ENCODE data around the gene KIF6. TPM values are rescaled to one million over a fixed set of nuclear protein-coding genes. Genes with fewer than 3 reads are reported as not detected.

KIF6 gene
- polyA plus RNA-seq, 3 donors, result not detected

GRCh38 chr6:39347906-39348585 lies 377.2 kb downstream of the KIF6 start:
- Histone ChIP-seq H3K36me3 (replicated peaks in 1 of 2; ENCODE audit: control insufficient read depth in 1 of 2, insufficient read depth in 2 of 2, low read length in 2 of 2) (no peaks in the 10 kb centered on the region), H3K4me1 (ENCODE audit: control insufficient read depth in 1 of 2, insufficient read depth in 2 of 2, low read length in 2 of 2) (peaks cover 0 to 4% of the 10 kb centered on the region in 2 donors), H3K4me2 (replicated peaks; ENCODE audit: extremely low read depth, low read length, poor library complexity, severe bottlenecking) (no peak overlapping the region), H3K9me3 (replicated peaks in 1 of 2; ENCODE audit: control insufficient read depth in 1 of 2, insufficient read depth in 1 of 2, low read length in 2 of 2) (no peaks in the 10 kb centered on the region), H2AFZ (ENCODE audit: insufficient read depth, low read depth, low read length, poor library complexity, severe bottlenecking) (no peak overlapping the region), H3K4me3 (replicated peaks in 1 of 3; ENCODE audit: low read depth in 2 of 3, low read length in 3 of 3) (no peak overlapping the region), H3K27ac (ENCODE audit: low read depth in 1 of 2, low read length in 2 of 2) (no peak overlapping the region), H3K9ac (ENCODE audit: insufficient read depth, low read length, poor library complexity, severe bottlenecking) (no peak overlapping the region), H3K79me2 (ENCODE audit: insufficient read depth, low read length) (no peaks in the 10 kb centered on the region), H4K20me1 (ENCODE audit: insufficient read depth, low read length) (no peaks in the 10 kb centered on the region), H3K27me3 (ENCODE audit: control insufficient read depth in 2 of 2, insufficient read depth in 2 of 2, low read length in 2 of 2) (no peaks in the 10 kb centered on the region)
- WGBS (ENCODE audit: insufficient coverage), result 35% methylated on average over 7 of the region's 9 CpGs
- Mint-ChIP-seq H3K9me3 (peaks cover 0 to 3% (median 0%) of the 10 kb centered on the region in 7 donors), H3K27ac (no peak overlapping the region), H3K4me1 (peaks cover 8% of the 10 kb centered on the region), H3K27me3 (ENCODE audit: low read depth in 3 of 3) (peaks cover 2 to 6% (median 4%) of the 10 kb centered on the region in 3 donors), H3K36me3 (no peaks in the 10 kb centered on the region), H3K4me3 (no peak overlapping the region)
- intact Hi-C loops (cut with micrococcal nuclease), result loop anchor here in 1 of 2 donors (5.0 kb wide), 1 partner anchor 959 kb away; no protein-coding TSS in a partner anchor
- peak; percentile 21 to 49 (median 48) for DNase-seq
- TF ChIP-seq, protein P1, sequence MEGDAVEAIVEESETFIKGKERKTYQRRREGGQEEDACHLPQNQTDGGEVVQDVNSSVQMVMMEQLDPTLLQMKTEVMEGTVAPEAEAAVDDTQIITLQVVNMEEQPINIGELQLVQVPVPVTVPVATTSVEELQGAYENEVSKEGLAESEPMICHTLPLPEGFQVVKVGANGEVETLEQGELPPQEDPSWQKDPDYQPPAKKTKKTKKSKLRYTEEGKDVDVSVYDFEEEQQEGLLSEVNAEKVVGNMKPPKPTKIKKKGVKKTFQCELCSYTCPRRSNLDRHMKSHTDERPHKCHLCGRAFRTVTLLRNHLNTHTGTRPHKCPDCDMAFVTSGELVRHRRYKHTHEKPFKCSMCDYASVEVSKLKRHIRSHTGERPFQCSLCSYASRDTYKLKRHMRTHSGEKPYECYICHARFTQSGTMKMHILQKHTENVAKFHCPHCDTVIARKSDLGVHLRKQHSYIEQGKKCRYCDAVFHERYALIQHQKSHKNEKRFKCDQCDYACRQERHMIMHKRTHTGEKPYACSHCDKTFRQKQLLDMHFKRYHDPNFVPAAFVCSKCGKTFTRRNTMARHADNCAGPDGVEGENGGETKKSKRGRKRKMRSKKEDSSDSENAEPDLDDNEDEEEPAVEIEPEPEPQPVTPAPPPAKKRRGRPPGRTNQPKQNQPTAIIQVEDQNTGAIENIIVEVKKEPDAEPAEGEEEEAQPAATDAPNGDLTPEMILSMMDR (IDR thresholded peaks at IDR 0.05), result peak; percentile 93

DNA sequence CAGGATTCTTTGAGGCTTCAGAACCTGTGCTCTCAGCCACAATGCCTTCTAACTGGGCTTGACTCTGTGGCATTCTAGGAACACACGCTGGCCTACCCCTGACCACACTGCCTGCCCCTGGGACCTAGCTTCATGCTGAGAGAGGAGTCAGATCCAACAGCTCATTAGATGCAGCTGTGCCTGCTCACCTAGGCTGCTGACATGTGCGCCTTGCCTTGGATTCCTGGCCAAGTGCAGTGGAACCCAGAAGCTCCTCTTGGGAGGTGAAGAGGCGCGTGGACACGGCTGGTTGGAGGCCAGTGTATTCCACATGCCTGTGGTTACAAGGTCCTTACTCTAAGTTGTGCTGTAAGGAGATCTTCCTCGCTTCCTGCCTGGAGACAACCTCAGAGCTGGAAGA lies 378.0 kb downstream of the KIF6 start:
- Mint-ChIP-seq H3K9me3 (peaks cover 0 to 3% (median 0%) of the 10 kb centered on the region in 7 donors), H3K4me3 (no peak overlapping the region), H3K27me3 (ENCODE audit: low read depth in 3 of 3) (peaks cover 2 to 6% (median 4%) of the 10 kb centered on the region in 3 donors), H3K36me3 (no peaks in the 10 kb centered on the region), H3K4me1 (peaks cover 13% of the 10 kb centered on the region), H3K27ac (peak overlapping the region in 1 of 7 donors; percentile 20)
- H2AFZ ChIP-seq (ENCODE audit: insufficient read depth, low read depth, low read length, poor library complexity, severe bottlenecking), result no peak overlapping the region
- H3K27me3 ChIP-seq (ENCODE audit: control insufficient read depth in 2 of 2, insufficient read depth in 2 of 2, low read length in 2 of 2), result no peaks in the 10 kb centered on the region
- H3K27ac ChIP-seq (ENCODE audit: low read depth in 1 of 2, low read length in 2 of 2), result no peak overlapping the region
- H4K20me1 ChIP-seq (ENCODE audit: insufficient read depth, low read length), result no peaks in the 10 kb centered on the region
- H3K4me1 ChIP-seq (ENCODE audit: control insufficient read depth in 1 of 2, insufficient read depth in 2 of 2, low read length in 2 of 2), result peaks cover 4 to 12% of the 10 kb centered on the region in 2 donors
- no peak for DNase-seq
- H3K4me2 ChIP-seq (replicated peaks; ENCODE audit: extremely low read depth, low read length, poor library complexity, severe bottlenecking), result no peak overlapping the region
- 92% methylated on average over 2 of the region's 6 CpGs for WGBS (ENCODE audit: insufficient coverage)
- no peaks in the 10 kb centered on the region for H3K36me3 ChIP-seq (replicated peaks in 1 of 2; ENCODE audit: control insufficient read depth in 1 of 2, insufficient read depth in 2 of 2, low read length in 2 of 2)
- no peak overlapping the region for H3K4me3 ChIP-seq (replicated peaks in 1 of 3; ENCODE audit: low read depth in 2 of 3, low read length in 3 of 3)
- H3K9me3 ChIP-seq (replicated peaks in 1 of 2; ENCODE audit: control insufficient read depth in 1 of 2, insufficient read depth in 1 of 2, low read length in 2 of 2), result no peaks in the 10 kb centered on the region
- no peaks in the 10 kb centered on the region for H3K79me2 ChIP-seq (ENCODE audit: insufficient read depth, low read length)
- TF ChIP-seq, protein P1 (IDR thresholded peaks at IDR 0.05), result no peak
- H3K9ac ChIP-seq (ENCODE audit: insufficient read depth, low read length, poor library complexity, severe bottlenecking), result no peak overlapping the region
- intact Hi-C loops (cut with micrococcal nuclease), result loop anchor here in 1 of 2 donors (5.0 kb wide), 1 partner anchor 960 kb away; no protein-coding TSS in a partner anchor

All from CD14-positive monocyte (primary cell).